ENCODE measurements around the gene NDE1.

The NDE1 gene

DNA sequence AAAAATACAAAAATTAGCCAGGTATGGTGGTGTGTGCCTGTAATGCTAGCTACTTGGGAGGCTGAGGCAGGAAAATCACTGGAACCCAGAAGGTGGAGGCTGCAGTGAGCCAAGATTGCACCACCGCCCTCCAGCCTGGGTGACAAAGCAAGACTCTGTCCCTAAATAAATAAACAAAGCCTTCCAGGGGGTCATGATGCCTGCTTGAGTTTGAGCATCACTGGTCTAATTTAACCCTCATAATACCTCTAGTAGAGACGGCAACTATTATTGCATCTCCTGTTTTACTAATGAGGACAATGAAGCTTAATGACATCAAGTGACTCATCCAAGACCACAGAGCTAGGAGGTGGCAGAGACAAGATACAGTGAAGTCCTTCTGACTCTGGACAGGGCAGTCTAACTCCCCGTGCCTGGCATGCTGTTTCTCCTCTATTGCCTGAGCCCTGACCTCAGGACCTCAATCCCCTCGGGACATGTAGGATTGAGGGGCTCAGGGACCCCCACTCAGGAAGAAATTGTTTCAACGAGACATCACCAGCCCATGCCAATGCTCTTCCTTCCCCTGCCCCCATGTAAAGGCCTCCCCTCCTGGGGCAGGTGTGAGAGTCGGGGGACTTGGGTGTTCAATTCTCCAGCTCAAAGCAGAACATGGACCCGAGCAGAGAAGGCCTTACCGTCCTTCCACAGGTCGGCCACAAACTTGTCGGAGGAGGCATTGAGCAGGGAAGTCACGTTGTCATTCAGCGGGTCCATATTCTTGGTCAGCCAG lies 102.9 kb downstream of the NDE1 start:
- Histone ChIP-seq H3K4me1 (ENCODE audit: control insufficient read depth, insufficient read depth, low read length, poor library complexity, severe bottlenecking) (no peaks in the 10 kb centered on the region), H3K27ac (ENCODE audit: low read depth, low read length, severe bottlenecking) (no peak overlapping the region), H3K9me3 (ENCODE audit: control insufficient read depth, low read length) (no peaks in the 10 kb centered on the region), H3K4me3 (ENCODE audit: extremely low read depth, insufficient read depth, low read length, poor library complexity, severe bottlenecking) (no peak overlapping the region), H3K36me3 (ENCODE audit: control insufficient read depth, insufficient read depth, low read length) (no peaks in the 10 kb centered on the region)
- WGBS, 2 experiments (ENCODE audit: insufficient coverage in 2 of 2) = 89 to 94% methylated on average over 8 to 10 of the region's 12 CpGs

DNA sequence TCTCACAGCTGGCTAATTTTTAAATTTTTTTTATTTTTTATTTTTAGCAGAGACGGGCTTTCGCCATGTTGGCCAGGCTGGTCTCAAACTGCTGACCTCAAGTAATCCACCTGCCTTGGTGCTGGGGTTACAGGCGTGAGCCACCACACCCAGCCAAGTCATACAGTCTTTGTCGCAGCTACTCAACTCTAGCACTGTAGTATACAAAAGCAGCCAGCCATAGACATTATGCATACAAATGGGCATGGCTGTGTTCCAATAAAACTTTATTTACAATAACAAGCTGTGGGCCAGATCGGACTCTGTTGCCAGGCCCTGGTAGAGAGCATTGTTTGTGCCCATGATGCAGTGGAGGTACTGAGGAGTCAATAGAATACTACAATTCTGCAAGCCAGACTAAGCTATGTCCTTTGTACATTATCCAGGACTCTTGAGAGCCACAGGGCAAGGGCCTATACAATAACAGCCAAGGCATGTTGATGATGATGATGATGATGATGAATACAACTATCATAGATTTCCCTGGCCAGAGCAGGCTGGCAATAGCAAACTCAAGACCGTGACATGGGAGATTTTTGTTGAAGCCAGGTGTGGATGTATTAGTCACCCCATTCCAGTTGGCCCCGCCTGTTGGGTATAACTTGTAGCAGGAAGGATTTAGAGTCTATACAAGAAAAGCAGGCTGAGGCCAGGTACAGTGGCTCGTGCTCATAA lies 104.9 kb downstream of the NDE1 start:
- WGBS, 2 experiments (ENCODE audit: insufficient coverage in 2 of 2) = 84 to 97% methylated on average over 4 to 5 of the region's 8 CpGs
- H3K9me3 ChIP-seq (ENCODE audit: control insufficient read depth, low read length) = no peaks in the 10 kb centered on the region
- H3K27ac ChIP-seq (ENCODE audit: low read depth, low read length, severe bottlenecking) = no peak overlapping the region
- H3K36me3 ChIP-seq (ENCODE audit: control insufficient read depth, insufficient read depth, low read length) = no peaks in the 10 kb centered on the region
- no peaks in the 10 kb centered on the region for H3K4me1 ChIP-seq (ENCODE audit: control insufficient read depth, insufficient read depth, low read length, poor library complexity, severe bottlenecking)
- no peak overlapping the region for H3K4me3 ChIP-seq (ENCODE audit: extremely low read depth, insufficient read depth, low read length, poor library complexity, severe bottlenecking)

GRCh38 chr16:15757077-15757386 lies 107.0 kb downstream of the NDE1 start:
- no peaks in the 10 kb centered on the region for H3K9me3 ChIP-seq (ENCODE audit: control insufficient read depth, low read length)
- H3K27ac ChIP-seq (ENCODE audit: low read depth, low read length, severe bottlenecking) = no peak overlapping the region
- WGBS, 2 experiments (ENCODE audit: insufficient coverage in 2 of 2) = 74 to 83% methylated on average over 8 to 10 of the region's 10 CpGs
- H3K36me3 ChIP-seq (ENCODE audit: control insufficient read depth, insufficient read depth, low read length) = no peaks in the 10 kb centered on the region
- no peak overlapping the region for H3K4me3 ChIP-seq (ENCODE audit: extremely low read depth, insufficient read depth, low read length, poor library complexity, severe bottlenecking)
- H3K4me1 ChIP-seq (ENCODE audit: control insufficient read depth, insufficient read depth, low read length, poor library complexity, severe bottlenecking) = no peaks in the 10 kb centered on the region

- no peaks in the 10 kb centered on the region for H3K4me1 ChIP-seq (ENCODE audit: control insufficient read depth, insufficient read depth, low read length, poor library complexity, severe bottlenecking)
- no peaks in the 10 kb centered on the region for H3K36me3 ChIP-seq (ENCODE audit: control insufficient read depth, insufficient read depth, low read length)
- no peak overlapping the region for H3K4me3 ChIP-seq (ENCODE audit: extremely low read depth, insufficient read depth, low read length, poor library complexity, severe bottlenecking)
- no peaks in the 10 kb centered on the region for H3K9me3 ChIP-seq (ENCODE audit: control insufficient read depth, low read length)
- H3K27ac ChIP-seq (ENCODE audit: low read depth, low read length, severe bottlenecking) = no peak overlapping the region
- 96 to 97% methylated on average over 23 of the region's 23 CpGs for WGBS, 2 experiments (ENCODE audit: insufficient coverage in 2 of 2)
These were observed 107.7 kb downstream of the NDE1 start for GRCh38 chr16:15757630-15758251.

GRCh38 chr16:15759070-15759469 lies 109.0 kb downstream of the NDE1 start:
- Histone ChIP-seq H3K4me1 (ENCODE audit: control insufficient read depth, insufficient read depth, low read length, poor library complexity, severe bottlenecking) (no peaks in the 10 kb centered on the region), H3K36me3 (ENCODE audit: control insufficient read depth, insufficient read depth, low read length) (no peaks in the 10 kb centered on the region), H3K27ac (ENCODE audit: low read depth, low read length, severe bottlenecking) (no peak overlapping the region), H3K4me3 (ENCODE audit: extremely low read depth, insufficient read depth, low read length, poor library complexity, severe bottlenecking) (no peak overlapping the region), H3K9me3 (ENCODE audit: control insufficient read depth, low read length) (no peaks in the 10 kb centered on the region)
- WGBS, 2 experiments (ENCODE audit: insufficient coverage in 2 of 2) = 87 to 93% methylated on average over 3 to 4 of the region's 4 CpGs

DNA sequence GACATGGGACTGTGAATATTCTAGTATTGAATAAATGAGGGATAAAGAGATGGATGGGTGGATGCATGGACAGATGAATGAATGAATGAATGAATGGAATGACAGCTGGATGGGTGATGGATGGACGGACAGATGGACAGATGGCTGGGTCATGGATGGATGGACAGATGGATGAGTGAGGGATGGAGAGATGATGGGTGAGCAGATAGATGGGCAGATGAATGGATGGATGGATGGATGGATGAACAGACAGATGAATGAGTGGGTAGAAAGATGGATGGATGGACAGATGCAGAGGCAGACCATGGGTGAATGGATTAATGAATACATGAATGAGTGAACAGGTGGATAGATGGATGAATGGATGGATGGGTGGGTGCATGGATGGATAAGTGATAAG lies 110.1 kb downstream of the NDE1 start:
- H3K36me3 ChIP-seq (ENCODE audit: control insufficient read depth, insufficient read depth, low read length) = no peaks in the 10 kb centered on the region
- 92 to 100% methylated on average over 1 of the region's 1 CpG for WGBS, 2 experiments (ENCODE audit: insufficient coverage in 2 of 2)
- no peaks in the 10 kb centered on the region for H3K9me3 ChIP-seq (ENCODE audit: control insufficient read depth, low read length)
- no peaks in the 10 kb centered on the region for H3K4me1 ChIP-seq (ENCODE audit: control insufficient read depth, insufficient read depth, low read length, poor library complexity, severe bottlenecking)
- no peak overlapping the region for H3K27ac ChIP-seq (ENCODE audit: low read depth, low read length, severe bottlenecking)
- no peak overlapping the region for H3K4me3 ChIP-seq (ENCODE audit: extremely low read depth, insufficient read depth, low read length, poor library complexity, severe bottlenecking)

- WGBS, 2 experiments (ENCODE audit: insufficient coverage in 2 of 2) = 80% methylated on average over 1 of the region's 2 CpGs; no CpG with 5 or more reads in 1 of the 2 experiments
- no peak overlapping the region for H3K4me3 ChIP-seq (ENCODE audit: extremely low read depth, insufficient read depth, low read length, poor library complexity, severe bottlenecking)
- H3K27ac ChIP-seq (ENCODE audit: low read depth, low read length, severe bottlenecking) = no peak overlapping the region
- H3K4me1 ChIP-seq (ENCODE audit: control insufficient read depth, insufficient read depth, low read length, poor library complexity, severe bottlenecking) = no peaks in the 10 kb centered on the region
- no peaks in the 10 kb centered on the region for H3K9me3 ChIP-seq (ENCODE audit: control insufficient read depth, low read length)
- H3K36me3 ChIP-seq (ENCODE audit: control insufficient read depth, insufficient read depth, low read length) = no peaks in the 10 kb centered on the region
These were observed 114.1 kb downstream of the NDE1 start for GRCh38 chr16:15764112-15764511.

DNA sequence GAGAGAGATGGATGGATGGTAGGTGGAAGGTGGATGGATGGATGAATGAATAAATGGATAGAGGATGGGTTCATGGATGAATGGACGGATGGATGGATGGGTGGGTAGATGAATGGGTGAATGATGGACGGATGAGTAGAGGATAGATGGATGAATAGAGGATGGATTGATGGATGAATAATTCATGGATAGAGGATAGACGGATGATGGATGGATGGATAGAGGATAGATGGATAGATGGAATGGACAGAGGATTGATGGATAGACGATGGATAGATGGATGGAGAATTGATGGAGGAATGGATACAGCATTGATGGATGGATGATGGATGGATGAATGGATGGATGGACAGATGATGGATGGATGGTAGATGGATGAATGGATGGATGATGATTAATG lies 115.1 kb downstream of the NDE1 start:
- 76 to 78% methylated on average over 4 of the region's 4 CpGs for WGBS, 2 experiments (ENCODE audit: insufficient coverage in 2 of 2)
- no peak overlapping the region for H3K4me3 ChIP-seq (ENCODE audit: extremely low read depth, insufficient read depth, low read length, poor library complexity, severe bottlenecking)
- no peaks in the 10 kb centered on the region for H3K36me3 ChIP-seq (ENCODE audit: control insufficient read depth, insufficient read depth, low read length)
- no peak overlapping the region for H3K27ac ChIP-seq (ENCODE audit: low read depth, low read length, severe bottlenecking)
- H3K4me1 ChIP-seq (ENCODE audit: control insufficient read depth, insufficient read depth, low read length, poor library complexity, severe bottlenecking) = no peaks in the 10 kb centered on the region
- no peaks in the 10 kb centered on the region for H3K9me3 ChIP-seq (ENCODE audit: control insufficient read depth, low read length)

DNA sequence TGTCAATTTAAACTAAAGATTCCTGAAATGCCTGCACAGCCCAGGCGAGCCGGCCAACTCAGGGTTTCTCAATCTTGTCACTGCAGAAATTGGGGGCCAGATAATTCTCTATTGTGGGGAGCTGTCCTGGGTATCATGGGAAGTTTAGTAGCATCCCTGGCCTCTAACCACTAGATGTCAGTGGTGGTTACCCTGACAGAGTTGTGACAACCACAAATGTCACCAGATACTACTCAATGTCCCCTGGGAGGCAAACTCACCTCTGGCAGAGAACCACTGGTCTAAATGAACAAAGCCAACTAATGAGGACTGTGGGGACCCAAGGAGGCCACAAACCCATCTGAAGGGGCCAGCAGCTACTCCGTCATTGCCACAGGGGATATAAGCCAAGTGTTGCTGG lies 115.8 kb downstream of the NDE1 start:
- WGBS, 2 experiments (ENCODE audit: insufficient coverage in 2 of 2) = 34 to 36% methylated on average over 3 of the region's 3 CpGs
- H3K4me1 ChIP-seq (ENCODE audit: control insufficient read depth, insufficient read depth, low read length, poor library complexity, severe bottlenecking) = no peaks in the 10 kb centered on the region
- H3K27ac ChIP-seq (ENCODE audit: low read depth, low read length, severe bottlenecking) = no peak overlapping the region
- H3K36me3 ChIP-seq (ENCODE audit: control insufficient read depth, insufficient read depth, low read length) = no peaks in the 10 kb centered on the region
- H3K9me3 ChIP-seq (ENCODE audit: control insufficient read depth, low read length) = no peaks in the 10 kb centered on the region
- H3K4me3 ChIP-seq (ENCODE audit: extremely low read depth, insufficient read depth, low read length, poor library complexity, severe bottlenecking) = no peak overlapping the region

- WGBS, 2 experiments (ENCODE audit: insufficient coverage in 2 of 2) = 94 to 100% methylated on average over 1 to 5 of the region's 5 CpGs
- H3K36me3 ChIP-seq (ENCODE audit: control insufficient read depth, insufficient read depth, low read length) = no peaks in the 10 kb centered on the region
- no peak overlapping the region for H3K27ac ChIP-seq (ENCODE audit: low read depth, low read length, severe bottlenecking)
- H3K9me3 ChIP-seq (ENCODE audit: control insufficient read depth, low read length) = no peaks in the 10 kb centered on the region
- no peak overlapping the region for H3K4me3 ChIP-seq (ENCODE audit: extremely low read depth, insufficient read depth, low read length, poor library complexity, severe bottlenecking)
- H3K4me1 ChIP-seq (ENCODE audit: control insufficient read depth, insufficient read depth, low read length, poor library complexity, severe bottlenecking) = no peaks in the 10 kb centered on the region
These were observed 116.9 kb downstream of the NDE1 start for GRCh38 chr16:15766918-15767317.

DNA sequence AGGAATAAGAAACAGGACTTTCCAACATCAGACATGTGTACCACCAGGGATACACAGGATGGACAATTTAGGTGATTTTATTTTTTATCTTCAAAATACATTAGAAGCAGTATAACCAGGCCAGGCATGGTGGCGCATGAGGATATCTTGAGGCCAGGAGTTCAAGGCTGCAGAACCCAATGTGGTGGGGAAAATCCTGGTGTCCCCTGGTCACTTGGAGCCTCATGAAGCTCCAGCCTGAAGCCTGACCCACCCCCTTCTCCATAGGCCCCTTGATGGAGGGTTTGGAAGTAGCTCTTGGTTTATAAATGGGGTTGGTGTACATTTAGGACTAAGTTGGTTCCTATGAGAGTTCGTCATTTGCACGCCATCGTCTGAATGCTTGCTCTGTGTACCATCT lies 118.2 kb downstream of the NDE1 start:
- no peaks in the 10 kb centered on the region for H3K9me3 ChIP-seq (ENCODE audit: control insufficient read depth, low read length)
- H3K4me3 ChIP-seq (ENCODE audit: extremely low read depth, insufficient read depth, low read length, poor library complexity, severe bottlenecking) = no peak overlapping the region
- H3K36me3 ChIP-seq (ENCODE audit: control insufficient read depth, insufficient read depth, low read length) = no peaks in the 10 kb centered on the region
- no peaks in the 10 kb centered on the region for H3K4me1 ChIP-seq (ENCODE audit: control insufficient read depth, insufficient read depth, low read length, poor library complexity, severe bottlenecking)
- WGBS, 2 experiments (ENCODE audit: insufficient coverage in 2 of 2) = 100% methylated on average over 2 of the region's 4 CpGs; no CpG with 5 or more reads in 1 of the 2 experiments
- H3K27ac ChIP-seq (ENCODE audit: low read depth, low read length, severe bottlenecking) = no peak overlapping the region

Measured in mesodermal cell (in vitro differentiated cells).